Bronchial epithelial cell (primary cell): ENCODE results near the gene TRPT1. TPM values are rescaled to one million over a fixed set of nuclear protein-coding genes. Genes with fewer than 3 reads are reported as not detected.

Experiments
- DNase-seq: peaks from one replicate; pipeline ENCODE4 v3.0.0-alpha.2; 2010; ENCODE audit warnings: low read depth
- FAIRE-seq: peaks from 2 replicates; lab custom pipeline; 2011; peaks lifted over from hg19 to GRCh38; lab: Jason Lieb, UNC
- H3K27me3 ChIP-seq: 2 replicates; pipeline ENCODE4 v1.5.1; 2011; ENCODE audit warnings: low read length; ENCODE audit not compliant: control insufficient read depth, insufficient read depth
- H3K36me3 ChIP-seq: 2 replicates; pipeline ENCODE4 v1.5.1; 2011; ENCODE audit warnings: low read length; ENCODE audit not compliant: control insufficient read depth, insufficient read depth
- H3K4me3 ChIP-seq: 2 replicates; pipeline ENCODE4 v1.5.1; 2011; ENCODE audit warnings: mild to moderate bottlenecking, low read depth, low read length, control low read depth
- total RNA-seq: library from RNA; depleted of rRNA; stranded (reverse); fragments of >200 nt; gene quantifications from 2 replicates; pipeline ENCODE4 v1.2.1, GENCODE V29; 2014
- TF ChIP-seq, protein P1 (sequence below): IDR thresholded peaks from 2 replicates; pipeline ENCODE4 v1.5.1; 2011; ENCODE audit warnings: mild to moderate bottlenecking, moderate library complexity, low read length, control low read depth, inconsistent platforms; ENCODE audit not compliant: insufficient read depth, severe bottlenecking

TRPT1 gene
- total RNA-seq, 1 donor from 2014 or later, result 24.5 TPM

DNA sequence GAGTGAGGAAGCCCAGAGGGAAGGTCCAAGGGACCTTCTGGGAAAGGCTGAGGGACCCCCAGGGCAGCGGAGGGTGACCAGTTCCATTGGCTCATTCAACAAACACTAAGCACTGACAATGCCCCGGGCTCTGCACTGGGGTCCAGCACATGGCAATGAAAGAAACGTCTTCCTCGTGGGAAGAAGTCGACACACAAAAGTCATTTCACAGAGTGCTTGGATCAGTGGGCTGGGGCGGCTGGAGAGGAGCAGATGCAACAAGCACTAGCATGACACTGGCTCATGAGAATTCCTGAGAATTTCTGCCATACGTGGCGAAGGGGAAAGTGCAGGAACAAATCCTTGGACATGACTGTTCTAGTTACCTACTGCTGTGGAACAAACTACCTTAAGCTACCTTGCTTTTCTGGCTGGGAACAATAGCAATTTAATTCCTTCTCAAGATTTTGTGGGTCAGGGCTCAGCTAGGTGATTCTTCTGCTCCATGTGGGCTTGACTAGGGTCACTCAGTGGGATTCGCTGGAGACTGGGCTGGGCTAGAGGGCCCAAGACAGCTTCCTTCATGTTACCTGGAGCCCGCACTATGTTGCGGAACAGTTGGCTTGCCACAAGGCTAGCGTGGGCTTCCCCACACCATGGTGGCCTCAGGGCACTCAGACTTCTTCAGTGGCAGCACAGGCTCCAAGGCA is 46.9 kb downstream of the TRPT1 start:
- Histone ChIP-seq H3K4me3 (no peak overlapping the region), H3K36me3 (no peaks in the 10 kb centered on the region), H3K27me3 (no peaks in the 10 kb centered on the region)
- no peak for FAIRE-seq
- no peak for DNase-seq
- TF ChIP-seq, protein P1, sequence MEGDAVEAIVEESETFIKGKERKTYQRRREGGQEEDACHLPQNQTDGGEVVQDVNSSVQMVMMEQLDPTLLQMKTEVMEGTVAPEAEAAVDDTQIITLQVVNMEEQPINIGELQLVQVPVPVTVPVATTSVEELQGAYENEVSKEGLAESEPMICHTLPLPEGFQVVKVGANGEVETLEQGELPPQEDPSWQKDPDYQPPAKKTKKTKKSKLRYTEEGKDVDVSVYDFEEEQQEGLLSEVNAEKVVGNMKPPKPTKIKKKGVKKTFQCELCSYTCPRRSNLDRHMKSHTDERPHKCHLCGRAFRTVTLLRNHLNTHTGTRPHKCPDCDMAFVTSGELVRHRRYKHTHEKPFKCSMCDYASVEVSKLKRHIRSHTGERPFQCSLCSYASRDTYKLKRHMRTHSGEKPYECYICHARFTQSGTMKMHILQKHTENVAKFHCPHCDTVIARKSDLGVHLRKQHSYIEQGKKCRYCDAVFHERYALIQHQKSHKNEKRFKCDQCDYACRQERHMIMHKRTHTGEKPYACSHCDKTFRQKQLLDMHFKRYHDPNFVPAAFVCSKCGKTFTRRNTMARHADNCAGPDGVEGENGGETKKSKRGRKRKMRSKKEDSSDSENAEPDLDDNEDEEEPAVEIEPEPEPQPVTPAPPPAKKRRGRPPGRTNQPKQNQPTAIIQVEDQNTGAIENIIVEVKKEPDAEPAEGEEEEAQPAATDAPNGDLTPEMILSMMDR, result no peak

DNA sequence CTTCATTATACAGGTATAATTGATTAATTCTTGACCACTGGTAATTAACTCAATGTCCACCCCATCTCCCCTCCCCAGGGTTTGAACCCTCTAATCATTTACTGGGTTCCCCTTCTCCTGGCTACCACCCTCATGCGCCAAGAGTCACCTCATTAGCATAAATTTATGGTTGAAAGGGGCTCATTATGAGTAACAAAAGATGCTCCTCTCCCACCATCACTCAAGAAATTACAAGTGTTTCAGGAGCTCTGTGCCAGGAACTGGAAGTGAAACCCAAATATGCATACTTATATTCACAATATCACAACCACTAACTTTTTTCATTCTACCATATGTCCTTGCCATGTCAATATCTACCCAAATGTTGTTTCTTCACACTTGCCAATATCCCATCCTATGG is 47.8 kb downstream of the TRPT1 start:
- FAIRE-seq, result no peak
- Histone ChIP-seq H3K36me3 (no peaks in the 10 kb centered on the region), H3K4me3 (no peak overlapping the region), H3K27me3 (no peaks in the 10 kb centered on the region)
- TF ChIP-seq, protein P1, result no peak
- DNase-seq, result no peak

DNA sequence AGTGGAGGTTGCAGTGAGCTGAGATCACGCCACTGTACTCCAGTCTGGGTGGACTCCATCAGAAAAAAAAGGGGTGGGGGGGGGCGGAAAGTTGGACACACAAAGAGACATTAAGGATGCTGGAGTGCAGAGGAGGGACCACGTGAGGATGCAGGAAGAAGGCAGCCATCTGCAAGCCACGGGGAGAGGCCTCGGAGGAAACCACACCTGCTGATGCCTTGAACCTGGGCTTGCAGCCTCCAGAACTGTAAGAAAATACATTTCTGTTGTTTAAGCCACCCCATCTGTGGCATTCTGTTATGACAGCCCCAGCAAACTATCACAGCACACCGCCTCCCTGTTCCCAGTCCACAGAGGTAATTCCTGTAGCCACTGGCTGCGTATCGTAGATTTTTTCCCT is 49.2 kb downstream of the TRPT1 start:
- Histone ChIP-seq H3K27me3 (no peaks in the 10 kb centered on the region), H3K4me3 (no peak overlapping the region), H3K36me3 (no peaks in the 10 kb centered on the region)
- FAIRE-seq (no peak), DNase-seq (no peak)
- TF ChIP-seq, protein P1, result no peak

Other genes with a start within 250 kb of the TRPT1 start
- 43.5 and 51.1 TPM in 2 replicates for gene OTUB1, start 239.7 kb downstream of the TRPT1 start, total RNA-seq
- 0.26 and 1.5 TPM in 2 replicates for gene FLRT1, start 190.3 kb downstream of the TRPT1 start, total RNA-seq
- 17.9 and 21.4 TPM in 2 replicates for gene MACROD1, start 60.1 kb downstream of the TRPT1 start, total RNA-seq
- 102 and 103 TPM in 2 replicates for gene STIP1, start 40.0 kb downstream of the TRPT1 start, total RNA-seq
- gene FERMT3, start 19.5 kb downstream of the TRPT1 start, total RNA-seq, result 0.51 and 0.53 TPM in 2 replicates
- 57.9 and 75.0 TPM in 2 replicates for gene NUDT22, start 88 bp upstream of the TRPT1 start, total RNA-seq
- 3.4 and 10.1 TPM in 2 replicates for gene DNAJC4, start 4.4 kb upstream of the TRPT1 start, total RNA-seq
- 6.7 and 12.4 TPM in 2 replicates for gene VEGFB, start 8.4 kb upstream of the TRPT1 start, total RNA-seq
- gene FKBP2, start 14.9 kb upstream of the TRPT1 start, total RNA-seq, result 45.0 and 91.1 TPM in 2 replicates
- 392 and 481 TPM in 2 replicates for gene PPP1R14B, start 20.8 kb upstream of the TRPT1 start, total RNA-seq
- gene PLCB3, start 25.3 kb upstream of the TRPT1 start, total RNA-seq, result 20.8 and 33.3 TPM in 2 replicates
- gene BAD, start 58.5 kb upstream of the TRPT1 start, total RNA-seq, result 63.4 and 74.2 TPM in 2 replicates
- gene GPR137, start 59.7 kb upstream of the TRPT1 start, total RNA-seq, result 2.9 and 5.6 TPM in 2 replicates
- gene KCNK4, start 65.1 kb upstream of the TRPT1 start, total RNA-seq, result under 0.01 TPM in 1 of 2 replicates, not detected in the other
- gene CATSPERZ, start 74.2 kb upstream of the TRPT1 start, total RNA-seq, result 0.26 TPM in 1 of 2 replicates, not detected in the other
- gene ESRRA, start 79.3 kb upstream of the TRPT1 start, total RNA-seq, result 76.9 and 139 TPM in 2 replicates
- gene TRMT112, start 91.4 kb upstream of the TRPT1 start, total RNA-seq, result 355 and 587 TPM in 2 replicates
- 649 and 769 TPM in 2 replicates for gene PRDX5, start 91.9 kb upstream of the TRPT1 start, total RNA-seq
- 2.9 TPM in 2 replicates for gene CCDC88B, start 114.0 kb upstream of the TRPT1 start, total RNA-seq
- 39.7 and 59.5 TPM in 2 replicates for gene RPS6KA4, start 133.0 kb upstream of the TRPT1 start, total RNA-seq